C4-2B (cell line): ENCODE measurements around the gene CFAP77.

Experiments
- H3K27ac ChIP-seq: fragments of 450-650 bp; 2 replicates; pipeline ENCODE4 v1.5.1; 2017
- CTCF ChIP-seq: fragments of 450-650 bp; conservative IDR thresholded peaks from 2 replicates; pipeline ENCODE4 v1.5.1; 2017; ENCODE audit warnings: mild to moderate bottlenecking
- ZFX ChIP-seq: fragments of 450-650 bp; IDR thresholded peaks from 2 replicates; pipeline ENCODE4 v1.6.1; 2017

CFAP77 gene

GRCh38 chr9:132439153-132439552, 29.1 kb downstream of the CFAP77 start:
- TF ChIP-seq ZFX: no peak
- no peak for TF ChIP-seq CTCF
- H3K27ac ChIP-seq: no peak overlapping the region

GRCh38 chr9:132440735-132441134, 30.7 kb downstream of the CFAP77 start:
- TF ChIP-seq CTCF (no peak), ZFX (no peak)
- no peak overlapping the region for H3K27ac ChIP-seq

GRCh38 chr9:132441404-132441803, 31.4 kb downstream of the CFAP77 start:
- TF ChIP-seq ZFX: no peak
- no peak for TF ChIP-seq CTCF
- H3K27ac ChIP-seq: no peak overlapping the region

- TF ChIP-seq CTCF (no peak), ZFX (no peak)
- no peak overlapping the region for H3K27ac ChIP-seq
These were observed 34.1 kb downstream of the CFAP77 start for GRCh38 chr9:132443951-132444607.

- TF ChIP-seq CTCF: no peak
- no peak for TF ChIP-seq ZFX
- no peak overlapping the region for H3K27ac ChIP-seq
These were observed 36.9 kb downstream of the CFAP77 start for GRCh38 chr9:132446887-132447286.

GRCh38 chr9:132447346-132447745, 37.3 kb downstream of the CFAP77 start:
- TF ChIP-seq ZFX (no peak), CTCF (no peak; the same call in 1 of the 2 replicates)
- no peak overlapping the region for H3K27ac ChIP-seq

GRCh38 chr9:132447902-132448301, 37.9 kb downstream of the CFAP77 start:
- no peak overlapping the region for H3K27ac ChIP-seq
- TF ChIP-seq ZFX (no peak), CTCF (no peak)
